ENCODE measurements around the gene CASP8.

DNA sequence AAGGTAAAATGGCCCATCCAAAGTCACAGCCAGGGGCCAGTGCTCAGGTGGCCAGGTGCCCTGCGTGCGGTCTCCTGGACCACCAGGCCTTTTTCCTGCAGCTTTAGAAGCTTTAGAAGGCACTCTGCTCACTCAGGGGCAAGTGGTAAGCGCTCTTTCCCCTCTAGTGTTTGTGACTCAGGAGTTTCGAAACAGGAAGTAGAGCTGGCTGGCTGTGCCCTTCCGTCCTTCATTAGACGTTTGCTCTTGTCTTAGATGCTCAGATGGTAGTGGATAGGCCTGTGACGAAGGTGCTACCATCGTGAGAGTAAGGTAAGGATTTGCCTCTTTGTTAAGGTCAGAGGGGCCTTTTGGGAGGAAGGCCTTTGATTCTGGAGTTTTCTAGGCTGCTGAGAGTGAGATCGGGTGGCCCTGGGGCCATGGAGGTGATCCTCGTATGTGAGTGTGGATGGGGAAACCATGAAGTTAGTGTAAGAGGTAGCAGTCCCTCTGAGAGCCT, at the start of gene CASP8:
- TF ChIP-seq, protein P1, sequence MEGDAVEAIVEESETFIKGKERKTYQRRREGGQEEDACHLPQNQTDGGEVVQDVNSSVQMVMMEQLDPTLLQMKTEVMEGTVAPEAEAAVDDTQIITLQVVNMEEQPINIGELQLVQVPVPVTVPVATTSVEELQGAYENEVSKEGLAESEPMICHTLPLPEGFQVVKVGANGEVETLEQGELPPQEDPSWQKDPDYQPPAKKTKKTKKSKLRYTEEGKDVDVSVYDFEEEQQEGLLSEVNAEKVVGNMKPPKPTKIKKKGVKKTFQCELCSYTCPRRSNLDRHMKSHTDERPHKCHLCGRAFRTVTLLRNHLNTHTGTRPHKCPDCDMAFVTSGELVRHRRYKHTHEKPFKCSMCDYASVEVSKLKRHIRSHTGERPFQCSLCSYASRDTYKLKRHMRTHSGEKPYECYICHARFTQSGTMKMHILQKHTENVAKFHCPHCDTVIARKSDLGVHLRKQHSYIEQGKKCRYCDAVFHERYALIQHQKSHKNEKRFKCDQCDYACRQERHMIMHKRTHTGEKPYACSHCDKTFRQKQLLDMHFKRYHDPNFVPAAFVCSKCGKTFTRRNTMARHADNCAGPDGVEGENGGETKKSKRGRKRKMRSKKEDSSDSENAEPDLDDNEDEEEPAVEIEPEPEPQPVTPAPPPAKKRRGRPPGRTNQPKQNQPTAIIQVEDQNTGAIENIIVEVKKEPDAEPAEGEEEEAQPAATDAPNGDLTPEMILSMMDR (IDR thresholded peaks at IDR 0.05): no peak
- TF ChIP-seq EP300 (IDR thresholded peaks at IDR 0.05) (no peak), POLR2A (IDR thresholded peaks at IDR 0.05) (peak in 1 of 2 donors; percentile 46), POLR2AphosphoS5 (IDR thresholded peaks at IDR 0.05) (no peak)
